NCI-H2029 (cell line): ENCODE results near the gene SLC9A2.

Source experiments
- DNase-seq: peaks from one replicate; lab custom pipeline; 2025; lab: John Stamatoyannopoulos, UW

SLC9A2 gene

GRCh38 chr2:102619414-102620319, at the start of gene SLC9A2:
Gene SLC9A2 (plus strand): TSS chr2:102619553. CDS start chr2:102619849, 296 bp downstream.
- no peak for DNase-seq

GRCh38 chr2:102575888-102576287, 43.5 kb upstream of the SLC9A2 start:
- DNase-seq: no peak

- DNase-seq: no peak
Measured at GRCh38 chr2:102578376-102578775, 41.0 kb upstream of the SLC9A2 start.

- no peak for DNase-seq
Measured at GRCh38 chr2:102581911-102582310, 37.4 kb upstream of the SLC9A2 start.

GRCh38 chr2:102582845-102583244, 36.5 kb upstream of the SLC9A2 start:
- DNase-seq: no peak

GRCh38 chr2:102585847-102586404, 33.4 kb upstream of the SLC9A2 start:
- DNase-seq: no peak

- DNase-seq: no peak
Measured at GRCh38 chr2:102588213-102588939, 31.0 kb upstream of the SLC9A2 start.

- no peak for DNase-seq
Measured at GRCh38 chr2:102589444-102589843, 29.9 kb upstream of the SLC9A2 start.

- no peak for DNase-seq
Measured at GRCh38 chr2:102591491-102592045, 27.8 kb upstream of the SLC9A2 start.

- DNase-seq: no peak
Measured at GRCh38 chr2:102592601-102593000, 26.8 kb upstream of the SLC9A2 start.

- no peak for DNase-seq
Measured at GRCh38 chr2:102593516-102593915, 25.8 kb upstream of the SLC9A2 start.

- DNase-seq: no peak
Measured at GRCh38 chr2:102594445-102595016, 24.8 kb upstream of the SLC9A2 start.

GRCh38 chr2:102597788-102598187, 21.6 kb upstream of the SLC9A2 start:
- no peak for DNase-seq

GRCh38 chr2:102599486-102599885, 19.9 kb upstream of the SLC9A2 start:
- DNase-seq: no peak

- no peak for DNase-seq
Measured at GRCh38 chr2:102601730-102602129, 17.6 kb upstream of the SLC9A2 start.

GRCh38 chr2:102603904-102604303, 15.4 kb upstream of the SLC9A2 start:
- no peak for DNase-seq

GRCh38 chr2:102604769-102605168, 14.6 kb upstream of the SLC9A2 start:
- no peak for DNase-seq

GRCh38 chr2:102606353-102606752, 13.0 kb upstream of the SLC9A2 start:
- no peak for DNase-seq

- peak; percentile 49 for DNase-seq
Measured at GRCh38 chr2:102615620-102616436, 3.5 kb upstream of the SLC9A2 start.

- DNase-seq: no peak
Measured at GRCh38 chr2:102618452-102619413, 620 bp upstream of the SLC9A2 start.
